Ovary (tissue), 3 donors: ENCODE measurements around the gene DOCK11.

Source experiments
- POLR2A ChIP-seq: fragments of 450-650 bp; IDR thresholded peaks from one replicate; pipeline ENCODE4 v1.6.1; 2017; ENCODE audit warnings: antibody characterized with exemption, mild to moderate bottlenecking, moderate library complexity
- TF ChIP-seq, protein P1 (sequence below), 3 donors: fragments of 450-650 bp in 2 of 3; fragments of 200-600 bp in 1 of 3; IDR thresholded peaks; one replicate each; pipeline versions ENCODE4 v1.5.1 to v1.8.0; 2016 to 2022; ENCODE audit warnings: antibody characterized with exemption in 3 of 3, mild to moderate bottlenecking in 1 of 3
- donor health status: DM: no; HTN: no; CAD: no.

DNA sequence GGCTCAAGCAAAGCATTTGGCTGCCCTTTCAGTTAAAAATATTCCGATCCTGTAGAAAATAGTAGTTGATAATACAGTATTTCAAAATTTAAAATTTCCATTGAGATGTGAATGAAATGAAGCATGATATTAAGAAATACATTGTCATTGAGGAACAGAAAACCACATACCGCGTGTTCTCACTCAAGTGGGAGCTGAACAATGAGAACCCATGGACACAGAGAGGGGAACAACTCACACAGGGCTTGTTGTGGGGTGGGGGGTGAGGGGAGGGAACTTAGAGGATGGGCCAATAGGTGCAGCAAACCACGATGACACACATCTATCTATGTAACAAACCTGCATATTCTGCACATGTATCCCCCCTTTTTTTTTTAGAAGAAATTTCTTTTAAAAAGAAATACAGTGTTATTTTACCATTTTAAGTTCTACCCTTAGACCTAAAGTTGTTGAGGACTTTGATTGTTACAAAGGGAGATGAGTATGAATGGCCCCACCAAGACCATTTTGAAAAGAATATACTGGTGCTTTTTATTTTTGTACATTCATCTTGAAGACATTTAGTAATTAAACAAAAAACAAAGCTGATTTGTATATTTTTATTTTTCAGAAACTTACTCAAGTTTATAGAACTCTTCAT, 179.8 kb downstream of the DOCK11 start:
- TF ChIP-seq, protein P1, sequence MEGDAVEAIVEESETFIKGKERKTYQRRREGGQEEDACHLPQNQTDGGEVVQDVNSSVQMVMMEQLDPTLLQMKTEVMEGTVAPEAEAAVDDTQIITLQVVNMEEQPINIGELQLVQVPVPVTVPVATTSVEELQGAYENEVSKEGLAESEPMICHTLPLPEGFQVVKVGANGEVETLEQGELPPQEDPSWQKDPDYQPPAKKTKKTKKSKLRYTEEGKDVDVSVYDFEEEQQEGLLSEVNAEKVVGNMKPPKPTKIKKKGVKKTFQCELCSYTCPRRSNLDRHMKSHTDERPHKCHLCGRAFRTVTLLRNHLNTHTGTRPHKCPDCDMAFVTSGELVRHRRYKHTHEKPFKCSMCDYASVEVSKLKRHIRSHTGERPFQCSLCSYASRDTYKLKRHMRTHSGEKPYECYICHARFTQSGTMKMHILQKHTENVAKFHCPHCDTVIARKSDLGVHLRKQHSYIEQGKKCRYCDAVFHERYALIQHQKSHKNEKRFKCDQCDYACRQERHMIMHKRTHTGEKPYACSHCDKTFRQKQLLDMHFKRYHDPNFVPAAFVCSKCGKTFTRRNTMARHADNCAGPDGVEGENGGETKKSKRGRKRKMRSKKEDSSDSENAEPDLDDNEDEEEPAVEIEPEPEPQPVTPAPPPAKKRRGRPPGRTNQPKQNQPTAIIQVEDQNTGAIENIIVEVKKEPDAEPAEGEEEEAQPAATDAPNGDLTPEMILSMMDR (IDR thresholded peaks at IDR 0.05) = no peak
- TF ChIP-seq POLR2A = no peak
